ENCODE results near the gene MPP3. TPM values are rescaled to one million over a fixed set of nuclear protein-coding genes. Genes with fewer than 3 reads are reported as not detected.
A peak's percentile ranks its signal among the peaks of the same experiment; 100 is the strongest.

MPP3 gene
- total and polyA plus RNA-seq, 3 donors from 2014 or later: 5.9 to 18.2 (median 16.7) TPM

GRCh38 chr17:43778337-43779144 is 54.4 kb downstream of the MPP3 start, which contains the start of gene DUSP3:
Gene DUSP3, minus strand, starts transcription at chr17:43778977. Its CDS starts 53 bp downstream, at chr17:43778924.
- WGBS, 2 donors: 1% methylated on average over 26 to 63 of the region's 100 CpGs
- no peaks in the 10 kb centered on the region for H3K36me3 ChIP-seq (ENCODE audit: low read depth, missing control alignments)
- H3K9me3 ChIP-seq: no peaks in the 10 kb centered on the region
- peak within 1 kb of the TSS; percentile 99 to 100 for H3K27ac ChIP-seq
- intact Hi-C loops (cut with DNase I; ENCODE audit: low total_unique reads): no loop called here
- H3K4me3 ChIP-seq: peak within 1 kb of the TSS; percentile 91 to 97
- H3K27me3 ChIP-seq: no peaks in the 10 kb centered on the region
- peak; percentile 97 for DNase-seq
- TF ChIP-seq POLR2A (IDR thresholded peaks at IDR 0.05): peak; percentile 18
- TF ChIP-seq, protein P1, sequence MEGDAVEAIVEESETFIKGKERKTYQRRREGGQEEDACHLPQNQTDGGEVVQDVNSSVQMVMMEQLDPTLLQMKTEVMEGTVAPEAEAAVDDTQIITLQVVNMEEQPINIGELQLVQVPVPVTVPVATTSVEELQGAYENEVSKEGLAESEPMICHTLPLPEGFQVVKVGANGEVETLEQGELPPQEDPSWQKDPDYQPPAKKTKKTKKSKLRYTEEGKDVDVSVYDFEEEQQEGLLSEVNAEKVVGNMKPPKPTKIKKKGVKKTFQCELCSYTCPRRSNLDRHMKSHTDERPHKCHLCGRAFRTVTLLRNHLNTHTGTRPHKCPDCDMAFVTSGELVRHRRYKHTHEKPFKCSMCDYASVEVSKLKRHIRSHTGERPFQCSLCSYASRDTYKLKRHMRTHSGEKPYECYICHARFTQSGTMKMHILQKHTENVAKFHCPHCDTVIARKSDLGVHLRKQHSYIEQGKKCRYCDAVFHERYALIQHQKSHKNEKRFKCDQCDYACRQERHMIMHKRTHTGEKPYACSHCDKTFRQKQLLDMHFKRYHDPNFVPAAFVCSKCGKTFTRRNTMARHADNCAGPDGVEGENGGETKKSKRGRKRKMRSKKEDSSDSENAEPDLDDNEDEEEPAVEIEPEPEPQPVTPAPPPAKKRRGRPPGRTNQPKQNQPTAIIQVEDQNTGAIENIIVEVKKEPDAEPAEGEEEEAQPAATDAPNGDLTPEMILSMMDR (IDR thresholded peaks at IDR 0.05): no peak
- peaks cover 21% of the 10 kb centered on the region for H3K4me1 ChIP-seq

GRCh38 chr17:43774304-43775250 is 58.4 kb downstream of the MPP3 start:
- Histone ChIP-seq H3K36me3 (ENCODE audit: low read depth, missing control alignments) (no peaks in the 10 kb centered on the region), H3K4me1 (peaks cover 13% of the 10 kb centered on the region), H3K27ac (no peak overlapping the region), H3K9me3 (no peaks in the 10 kb centered on the region), H3K27me3 (no peaks in the 10 kb centered on the region), H3K4me3 (no peak overlapping the region)
- TF ChIP-seq, protein P1 (IDR thresholded peaks at IDR 0.05): no peak
- TF ChIP-seq POLR2A (IDR thresholded peaks at IDR 0.05): no peak
- WGBS, 2 donors: 93 to 95% methylated on average over 16 of the region's 16 CpGs
- intact Hi-C loops (cut with DNase I; ENCODE audit: low total_unique reads): no loop called here
- no peak for DNase-seq

DNA sequence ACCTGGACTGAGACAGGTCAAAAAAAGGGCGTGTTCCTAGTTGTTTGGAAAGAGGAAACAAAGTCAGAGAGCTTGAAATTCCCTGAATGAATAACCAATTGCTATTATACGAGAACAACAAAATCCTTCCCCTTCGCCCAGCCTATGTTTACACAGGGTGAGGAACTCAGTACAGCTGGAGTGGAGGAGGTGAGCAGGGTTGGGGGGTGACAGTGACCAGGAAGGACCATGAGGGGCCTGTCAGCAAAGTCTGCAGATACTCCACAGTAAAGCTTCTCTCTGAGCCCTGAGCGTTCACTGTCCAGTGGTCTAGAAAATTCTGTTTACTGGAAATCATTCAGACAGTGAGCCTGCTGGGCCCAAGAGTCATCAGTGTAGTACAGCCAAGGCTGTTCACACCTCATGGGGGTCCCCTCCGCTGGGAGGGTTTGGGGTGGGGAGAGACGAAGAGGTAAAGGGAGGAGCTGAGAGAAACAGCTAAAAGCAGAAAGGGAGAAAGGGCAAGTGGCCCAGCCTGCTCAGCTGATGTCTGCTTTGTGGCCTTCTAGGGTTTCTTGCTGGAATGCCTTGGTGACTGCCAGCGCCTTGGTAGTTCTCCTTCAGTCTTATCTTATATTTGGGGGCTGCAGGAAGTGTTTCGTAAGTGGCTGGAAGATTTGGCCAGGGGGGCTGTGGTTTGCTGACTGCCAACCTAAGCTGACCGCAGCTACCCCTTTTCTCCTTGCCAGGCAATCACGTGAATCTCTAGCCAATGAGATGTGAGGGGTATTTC is 59.9 kb downstream of the MPP3 start:
- intact Hi-C loops (cut with DNase I; ENCODE audit: low total_unique reads): no loop called here
- no peak for DNase-seq
- Histone ChIP-seq H3K4me3 (no peak overlapping the region), H3K27ac (no peak overlapping the region), H3K36me3 (ENCODE audit: low read depth, missing control alignments) (no peaks in the 10 kb centered on the region), H3K4me1 (peaks cover 8% of the 10 kb centered on the region), H3K9me3 (no peaks in the 10 kb centered on the region), H3K27me3 (no peaks in the 10 kb centered on the region)
- WGBS, 2 donors: 81 to 86% methylated on average over 10 of the region's 10 CpGs
- TF ChIP-seq, protein P1 (IDR thresholded peaks at IDR 0.05): no peak
- no peak for TF ChIP-seq POLR2A (IDR thresholded peaks at IDR 0.05)

DNA sequence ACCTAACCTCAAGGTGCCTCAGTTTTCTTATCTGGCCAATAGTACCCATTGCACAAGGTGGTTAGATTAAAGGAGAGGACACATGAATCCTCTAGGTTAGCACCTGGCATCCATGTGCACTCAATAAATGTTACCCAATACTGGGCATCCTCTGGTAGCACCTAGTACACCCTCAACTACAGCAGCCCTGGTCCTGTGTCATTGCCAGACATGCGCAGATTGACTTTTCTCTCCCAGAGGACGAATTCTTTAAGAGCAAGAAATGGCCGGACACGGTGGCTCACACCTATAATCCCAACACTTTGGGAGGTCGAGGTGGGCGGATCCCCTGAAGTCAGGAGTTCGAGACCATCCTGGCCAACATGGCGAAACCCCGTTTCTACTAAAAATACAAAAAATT is 61.5 kb downstream of the MPP3 start:
- H3K9me3 ChIP-seq: no peaks in the 10 kb centered on the region
- DNase-seq: no peak
- no peaks in the 10 kb centered on the region for H3K27me3 ChIP-seq
- TF ChIP-seq, protein P1 (IDR thresholded peaks at IDR 0.05): no peak
- TF ChIP-seq POLR2A (IDR thresholded peaks at IDR 0.05): no peak
- 92 to 93% methylated on average over 9 of the region's 9 CpGs for WGBS, 2 donors
- H3K27ac ChIP-seq: no peak overlapping the region
- intact Hi-C loops (cut with DNase I; ENCODE audit: low total_unique reads): no loop called here
- no peaks in the 10 kb centered on the region for H3K36me3 ChIP-seq (ENCODE audit: low read depth, missing control alignments)
- no peak overlapping the region for H3K4me3 ChIP-seq
- H3K4me1 ChIP-seq: no peaks in the 10 kb centered on the region

Measured in testis (tissue), 3 donors.